Measurements from ENCODE around the gene STX11. TPM values are rescaled to one million over a fixed set of nuclear protein-coding genes. Genes with fewer than 3 reads are reported as not detected.

STX11 gene
- total RNA-seq, 1 experiment from 2014 or later, result 0.24 TPM

GRCh38 chr6:144216668-144217218, 66.4 kb downstream of the STX11 start:
- no peak for TF ChIP-seq CTCF (IDR thresholded peaks at IDR 0.05; ENCODE audit: unreplicated experiment)
- intact Hi-C loops (cut with micrococcal nuclease; ENCODE audit: unreplicated experiment), result loop anchor here (2.0 to 5.0 kb wide), 3 partner anchors 66 to 266 kb away; no protein-coding TSS in a partner anchor
- Mint-ChIP-seq H3K4me1 (ENCODE audit: low read depth, unreplicated experiment) (peaks cover 16% of the 10 kb centered on the region), H3K9me3 (ENCODE audit: low read depth, unreplicated experiment) (no peaks in the 10 kb centered on the region), H3K27me3 (ENCODE audit: unreplicated experiment) (no peaks in the 10 kb centered on the region), H3K27ac (ENCODE audit: unreplicated experiment) (peak overlapping the region; percentile 99), H3K4me3 (ENCODE audit: low read depth, unreplicated experiment) (peak overlapping the region; percentile 80), H3K36me3 (ENCODE audit: insufficient read depth, unreplicated experiment) (peaks cover 22% of the 10 kb centered on the region)
- no peak for DNase-seq
- BruUV-seq (replicated peaks), result no TSS peak
- CTCF ChIA-PET, result interaction anchor here (0.6 to 1.6 kb wide), 4 partner anchors 70 to 265 kb away, joined by 3 to 7 read pairs (median 4); no protein-coding TSS in a partner anchor

DNA sequence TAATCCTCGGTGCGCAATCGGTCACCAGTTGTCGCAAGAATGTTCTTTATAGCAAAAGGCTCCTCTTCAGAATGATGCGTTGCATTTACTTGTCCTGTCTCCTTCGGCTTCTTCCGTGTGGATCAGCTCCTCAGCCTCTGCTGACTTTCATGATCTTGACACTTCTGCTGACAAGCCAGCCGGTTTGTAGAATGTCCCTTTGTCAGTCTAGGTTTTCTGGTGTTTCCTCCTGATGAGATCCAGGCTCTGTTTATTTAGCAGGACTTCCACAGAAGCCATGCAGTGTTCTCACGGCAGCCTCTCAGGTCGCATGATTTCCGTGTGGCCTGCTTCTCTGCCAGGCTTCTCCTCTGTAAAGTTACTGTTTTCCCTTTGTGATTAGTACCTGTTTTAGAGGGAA, 66.9 kb downstream of the STX11 start:
- Mint-ChIP-seq H3K4me1 (ENCODE audit: low read depth, unreplicated experiment) (peaks cover 16% of the 10 kb centered on the region), H3K9me3 (ENCODE audit: low read depth, unreplicated experiment) (no peaks in the 10 kb centered on the region), H3K36me3 (ENCODE audit: insufficient read depth, unreplicated experiment) (peaks cover 22% of the 10 kb centered on the region), H3K27me3 (ENCODE audit: unreplicated experiment) (no peaks in the 10 kb centered on the region), H3K27ac (ENCODE audit: unreplicated experiment) (peak overlapping the region; percentile 99), H3K4me3 (ENCODE audit: low read depth, unreplicated experiment) (peak overlapping the region; percentile 80)
- CTCF ChIA-PET, result interaction anchor here (0.6 to 1.6 kb wide), 3 partner anchors 70 to 264 kb away, joined by 3 to 7 read pairs (median 5); no protein-coding TSS in a partner anchor
- TF ChIP-seq CTCF (IDR thresholded peaks at IDR 0.05; ENCODE audit: unreplicated experiment), result no peak
- BruUV-seq (replicated peaks), result no TSS peak
- no peak for DNase-seq
- intact Hi-C loops (cut with micrococcal nuclease; ENCODE audit: unreplicated experiment), result loop anchor here (2.0 to 5.0 kb wide), 3 partner anchors 65 to 265 kb away; no protein-coding TSS in a partner anchor

GRCh38 chr6:144217797-144218196, 67.5 kb downstream of the STX11 start:
- no peak overlapping the region for H3K27ac Mint-ChIP-seq (ENCODE audit: unreplicated experiment)
- H3K36me3 Mint-ChIP-seq (ENCODE audit: insufficient read depth, unreplicated experiment), result peaks cover 22% of the 10 kb centered on the region
- no peak for TF ChIP-seq CTCF (IDR thresholded peaks at IDR 0.05; ENCODE audit: unreplicated experiment)
- no TSS peak for BruUV-seq (replicated peaks)
- H3K27me3 Mint-ChIP-seq (ENCODE audit: unreplicated experiment), result no peaks in the 10 kb centered on the region
- H3K4me3 Mint-ChIP-seq (ENCODE audit: low read depth, unreplicated experiment), result no peak overlapping the region
- no peaks in the 10 kb centered on the region for H3K9me3 Mint-ChIP-seq (ENCODE audit: low read depth, unreplicated experiment)
- DNase-seq, result no peak
- intact Hi-C loops (cut with micrococcal nuclease; ENCODE audit: unreplicated experiment), result loop anchor here (2.0 to 5.0 kb wide), 3 partner anchors 65 to 265 kb away; no protein-coding TSS in a partner anchor
- CTCF ChIA-PET, result interaction anchor here (1.6 kb wide), 1 partner anchor 98 kb away, joined by 3 read pairs; no protein-coding TSS in a partner anchor
- H3K4me1 Mint-ChIP-seq (ENCODE audit: low read depth, unreplicated experiment), result peaks cover 16% of the 10 kb centered on the region

DNA sequence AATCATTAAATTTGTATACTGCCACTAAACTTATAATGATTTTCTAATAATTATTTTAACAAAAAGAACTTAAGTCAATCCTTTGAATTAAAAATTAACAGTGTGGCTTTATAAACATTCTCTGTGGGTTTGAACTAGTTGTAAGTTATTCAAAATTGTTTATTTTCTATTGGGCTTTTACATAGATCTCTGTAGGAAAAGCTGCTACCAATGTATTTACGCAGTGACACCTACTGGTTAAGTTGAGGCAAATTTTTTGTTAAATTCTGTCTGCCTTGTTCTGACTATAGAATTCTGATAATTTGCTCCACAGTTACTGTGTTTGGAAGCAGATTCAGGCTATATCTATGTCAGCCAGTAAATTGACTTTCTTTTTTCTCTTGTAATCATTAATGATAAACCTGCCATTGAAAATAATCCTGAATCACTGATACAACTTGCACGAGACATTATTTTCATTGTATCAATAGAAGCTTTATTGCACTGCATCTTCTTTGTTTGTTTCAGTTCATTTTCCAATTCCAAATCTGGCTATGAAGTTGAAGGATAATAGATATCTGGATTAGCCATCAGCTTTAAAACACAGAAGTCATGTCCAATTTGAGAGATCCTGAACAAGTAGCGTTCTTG, 68.9 kb downstream of the STX11 start:
- Mint-ChIP-seq H3K4me1 (ENCODE audit: low read depth, unreplicated experiment) (peaks cover 16% of the 10 kb centered on the region), H3K36me3 (ENCODE audit: insufficient read depth, unreplicated experiment) (peaks cover 22% of the 10 kb centered on the region), H3K27ac (ENCODE audit: unreplicated experiment) (no peak overlapping the region)

More for the DNA sequence above, 68.9 kb downstream of the STX11 start:
- intact Hi-C loops (cut with micrococcal nuclease; ENCODE audit: unreplicated experiment), result loop anchor here (1.0 to 5.0 kb wide), 3 partner anchors 45 to 263 kb away; no protein-coding TSS in a partner anchor
- CTCF ChIA-PET, result interaction anchor here (1.0 kb wide), 1 partner anchor 114 kb away, joined by 3 read pairs; no protein-coding TSS in a partner anchor
- H3K27me3 Mint-ChIP-seq (ENCODE audit: unreplicated experiment), result no peaks in the 10 kb centered on the region
- no peak for DNase-seq
- no peaks in the 10 kb centered on the region for H3K9me3 Mint-ChIP-seq (ENCODE audit: low read depth, unreplicated experiment)
- no TSS peak for BruUV-seq (replicated peaks)
- no peak overlapping the region for H3K4me3 Mint-ChIP-seq (ENCODE audit: low read depth, unreplicated experiment)
- TF ChIP-seq CTCF (IDR thresholded peaks at IDR 0.05; ENCODE audit: unreplicated experiment), result peak; percentile 30

Measured in Calu3 (cell line).